ENCODE results near the gene FGF8.

Gene FGF8

GRCh38 chr10:101774589-101775272, 1.2 kb downstream of the FGF8 start:
- DNase-seq (ENCODE audit: low read depth in 1 of 2, low spot score in 1 of 2): no peak
- Histone ChIP-seq H3K27ac (replicated peaks) (no peak overlapping the region), H3K4me3 (replicated peaks; ENCODE audit: insufficient read depth, low read length) (no peak overlapping the region), H3K27me3 (ENCODE audit: insufficient read depth, poor library complexity, severe bottlenecking) (peaks cover 43% of the 10 kb centered on the region)
- no peak for TF ChIP-seq CTCF (IDR thresholded peaks at IDR 0.05; ENCODE audit: insufficient read depth, low read length)

GRCh38 chr10:101773923-101774588, 1.9 kb downstream of the FGF8 start:
- H3K27me3 ChIP-seq (ENCODE audit: insufficient read depth, poor library complexity, severe bottlenecking): peaks cover 43% of the 10 kb centered on the region
- no peak overlapping the region for H3K4me3 ChIP-seq (replicated peaks; ENCODE audit: insufficient read depth, low read length)
- TF ChIP-seq REST (IDR thresholded peaks at IDR 0.05; ENCODE audit: insufficient replicate concordance, low read depth): no peak
- no peak for TF ChIP-seq SPI1 (IDR thresholded peaks at IDR 0.05; ENCODE audit: borderline replicate concordance, low read depth)
- no peak for TF ChIP-seq POLR2AphosphoS5 (IDR thresholded peaks at IDR 0.05; ENCODE audit: low read depth)
- no peak for TF ChIP-seq GABPA (IDR thresholded peaks at IDR 0.05; ENCODE audit: low read depth)
- TF ChIP-seq CTCF (IDR thresholded peaks at IDR 0.05; ENCODE audit: insufficient read depth, low read length): no peak
- DNase-seq (ENCODE audit: low read depth in 1 of 2, low spot score in 1 of 2): no peak
- H3K27ac ChIP-seq (replicated peaks): no peak overlapping the region

GRCh38 chr10:101772895-101773761, 2.8 kb downstream of the FGF8 start:
- TF ChIP-seq SPI1 (IDR thresholded peaks at IDR 0.05; ENCODE audit: borderline replicate concordance, low read depth) (no peak), GABPA (IDR thresholded peaks at IDR 0.05; ENCODE audit: low read depth) (no peak), POLR2AphosphoS5 (IDR thresholded peaks at IDR 0.05; ENCODE audit: low read depth) (no peak), CTCF (IDR thresholded peaks at IDR 0.05; ENCODE audit: insufficient read depth, low read length) (no peak), REST (IDR thresholded peaks at IDR 0.05; ENCODE audit: insufficient replicate concordance, low read depth) (no peak)
- no peak overlapping the region for H3K4me3 ChIP-seq (replicated peaks; ENCODE audit: insufficient read depth, low read length)
- peaks cover 43% of the 10 kb centered on the region for H3K27me3 ChIP-seq (ENCODE audit: insufficient read depth, poor library complexity, severe bottlenecking)
- H3K27ac ChIP-seq (replicated peaks): no peak overlapping the region
- no peak for DNase-seq (ENCODE audit: low read depth in 1 of 2, low spot score in 1 of 2)

Data from HL-60 (cell line).